Gastrocnemius medialis (tissue), 4 donors: ENCODE data around the gene ACVRL1.

ENCODE experiments used
- POLR2A ChIP-seq, 2 donors: fragments of 450-650 bp; IDR thresholded peaks; one replicate each; pipeline ENCODE4 v1.6.1; 2017; ENCODE audit warnings: antibody characterized with exemption in 2 of 2, mild to moderate bottlenecking in 2 of 2, moderate library complexity in 2 of 2
- TF ChIP-seq, protein P1 (sequence below), 5 experiments: fragments of 450-650 bp in 3 of 5; fragments of 200-600 bp in 2 of 5; sonication (generic) in 2 of 5; IDR thresholded peaks in 4 of 5; conservative IDR thresholded peaks in 1 of 5; 1 replicate in 4 of 5; 2 replicates in 1 of 5; pipeline ENCODE4 v1.5.1; 2016 to 2019; ENCODE audit warnings: antibody characterized with exemption in 5 of 5, mild to moderate bottlenecking in 3 of 5, moderate library complexity in 3 of 5

- TF ChIP-seq POLR2A (IDR thresholded peaks at IDR 0.05) = no peak
- TF ChIP-seq, protein P1, sequence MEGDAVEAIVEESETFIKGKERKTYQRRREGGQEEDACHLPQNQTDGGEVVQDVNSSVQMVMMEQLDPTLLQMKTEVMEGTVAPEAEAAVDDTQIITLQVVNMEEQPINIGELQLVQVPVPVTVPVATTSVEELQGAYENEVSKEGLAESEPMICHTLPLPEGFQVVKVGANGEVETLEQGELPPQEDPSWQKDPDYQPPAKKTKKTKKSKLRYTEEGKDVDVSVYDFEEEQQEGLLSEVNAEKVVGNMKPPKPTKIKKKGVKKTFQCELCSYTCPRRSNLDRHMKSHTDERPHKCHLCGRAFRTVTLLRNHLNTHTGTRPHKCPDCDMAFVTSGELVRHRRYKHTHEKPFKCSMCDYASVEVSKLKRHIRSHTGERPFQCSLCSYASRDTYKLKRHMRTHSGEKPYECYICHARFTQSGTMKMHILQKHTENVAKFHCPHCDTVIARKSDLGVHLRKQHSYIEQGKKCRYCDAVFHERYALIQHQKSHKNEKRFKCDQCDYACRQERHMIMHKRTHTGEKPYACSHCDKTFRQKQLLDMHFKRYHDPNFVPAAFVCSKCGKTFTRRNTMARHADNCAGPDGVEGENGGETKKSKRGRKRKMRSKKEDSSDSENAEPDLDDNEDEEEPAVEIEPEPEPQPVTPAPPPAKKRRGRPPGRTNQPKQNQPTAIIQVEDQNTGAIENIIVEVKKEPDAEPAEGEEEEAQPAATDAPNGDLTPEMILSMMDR (IDR thresholded peaks at IDR 0.05 in 4 of 5, conservative IDR thresholded peaks at IDR 0.05 in 1 of 5) = no peak
Observed at GRCh38 chr12:51888316-51889215, 18.7 kb upstream of the ACVRL1 start.
